ENCODE data around the gene PEX3.

PEX3 gene, protein sequence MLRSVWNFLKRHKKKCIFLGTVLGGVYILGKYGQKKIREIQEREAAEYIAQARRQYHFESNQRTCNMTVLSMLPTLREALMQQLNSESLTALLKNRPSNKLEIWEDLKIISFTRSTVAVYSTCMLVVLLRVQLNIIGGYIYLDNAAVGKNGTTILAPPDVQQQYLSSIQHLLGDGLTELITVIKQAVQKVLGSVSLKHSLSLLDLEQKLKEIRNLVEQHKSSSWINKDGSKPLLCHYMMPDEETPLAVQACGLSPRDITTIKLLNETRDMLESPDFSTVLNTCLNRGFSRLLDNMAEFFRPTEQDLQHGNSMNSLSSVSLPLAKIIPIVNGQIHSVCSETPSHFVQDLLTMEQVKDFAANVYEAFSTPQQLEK

DNA sequence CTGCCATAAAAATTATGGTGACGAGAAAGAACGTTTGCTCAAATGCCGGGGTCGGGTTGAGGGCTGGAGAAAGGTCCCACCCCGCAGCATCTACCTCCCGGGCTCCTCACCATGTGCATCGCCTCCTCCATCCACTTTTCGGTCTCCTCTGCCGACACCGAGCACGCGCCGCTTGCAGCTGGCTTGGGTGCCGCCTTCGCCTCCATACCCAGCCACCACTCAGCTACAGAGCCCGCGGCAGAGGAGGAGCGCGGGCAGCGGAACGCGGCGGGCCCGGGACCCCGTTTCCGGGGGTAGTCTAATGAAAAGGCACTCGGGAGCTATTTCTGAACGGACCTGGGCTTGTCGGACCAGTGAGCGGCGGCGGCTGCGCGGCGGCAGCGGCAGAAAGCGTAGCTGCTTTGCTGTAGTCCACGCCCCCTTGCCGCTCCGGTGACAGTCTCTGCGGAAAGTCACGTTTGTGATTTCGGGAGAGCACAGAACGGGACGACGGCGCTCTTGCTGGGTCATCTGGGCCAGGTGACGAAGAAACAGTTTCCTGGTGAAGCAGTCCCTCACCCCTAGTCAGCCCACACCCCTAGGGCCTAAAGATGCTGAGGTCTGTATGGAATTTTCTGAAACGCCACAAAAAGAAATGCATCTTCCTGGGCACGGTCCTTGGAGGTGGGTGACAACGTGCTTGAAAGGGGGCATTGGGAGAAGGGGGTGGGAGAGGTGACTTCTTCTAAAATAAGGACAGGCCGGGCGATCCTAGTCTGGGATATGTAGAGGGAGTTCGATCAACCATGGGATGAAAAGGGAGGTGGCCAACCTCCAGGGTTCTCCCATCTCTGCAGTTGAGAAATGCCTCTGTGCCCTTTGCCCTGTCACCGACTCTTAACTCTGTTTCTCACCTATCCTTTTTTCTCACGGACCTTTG, at the start of gene PEX3, which contains the start of gene ADAT2:
PEX3 (plus strand) TSS at position 353 of the 919 bp plus-strand sequence; CDS start at position 591, 238 bp downstream.
ADAT2 (minus strand) TSS at position 243 of the 919 bp plus-strand sequence; CDS start at position 206, 37 bp downstream.
- peak; percentile 69 for DNase-seq (ENCODE audit: low spot score)

DNA sequence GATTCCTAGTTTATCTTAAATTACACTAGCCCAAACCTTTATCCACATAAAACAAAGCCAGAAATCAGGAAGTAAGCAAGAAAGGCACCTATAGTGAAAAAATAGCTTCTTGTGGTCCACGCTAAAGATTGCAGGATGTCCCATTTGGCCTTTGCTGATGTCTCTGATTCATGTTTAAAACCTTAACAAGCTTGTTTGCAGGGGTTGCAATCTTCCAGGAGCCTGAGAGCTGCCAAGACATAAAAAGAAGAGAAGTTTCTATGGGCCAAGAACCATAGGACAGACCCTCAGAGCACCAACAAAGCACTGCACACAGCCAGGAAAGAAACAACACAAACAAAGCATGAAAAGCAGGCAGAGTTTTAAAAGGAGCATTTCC, 49.5 kb upstream of the PEX3 start:
- no peak for DNase-seq (ENCODE audit: low spot score)

DNA sequence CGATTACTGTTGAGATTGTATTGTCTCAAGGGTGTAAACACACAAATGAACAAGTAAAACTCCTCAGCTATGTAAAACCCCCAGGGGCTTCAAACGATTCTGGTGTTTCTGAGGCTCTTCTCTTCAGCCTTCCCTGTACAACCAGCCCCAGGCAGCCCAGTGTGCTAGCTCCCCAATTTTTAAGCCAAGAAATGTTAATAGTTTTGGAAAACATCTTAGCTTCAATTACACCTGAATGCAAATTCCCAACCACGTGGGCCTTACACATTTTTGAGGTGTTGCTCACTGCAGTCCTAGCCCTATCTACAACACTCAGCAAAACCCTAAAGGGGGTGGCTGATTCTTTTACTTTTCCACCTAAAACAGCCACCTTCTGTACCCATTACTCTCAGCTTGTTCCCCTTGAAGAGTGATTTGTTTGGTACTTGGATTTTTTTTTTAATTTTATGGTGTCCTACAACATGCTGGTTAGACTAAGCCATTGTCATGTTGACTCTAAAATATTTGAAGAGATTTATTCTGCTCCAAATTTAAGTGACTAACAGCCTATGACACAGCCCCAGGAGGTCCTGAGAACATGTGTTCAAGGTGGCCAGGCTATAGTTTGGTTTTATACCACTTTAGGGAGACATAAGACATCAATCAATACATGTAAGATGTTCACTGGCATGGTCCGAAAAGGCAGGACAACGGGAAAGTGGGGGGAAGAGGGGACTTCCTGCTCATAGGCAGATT, 48.8 kb upstream of the PEX3 start:
- DNase-seq (ENCODE audit: low spot score): no peak

DNA sequence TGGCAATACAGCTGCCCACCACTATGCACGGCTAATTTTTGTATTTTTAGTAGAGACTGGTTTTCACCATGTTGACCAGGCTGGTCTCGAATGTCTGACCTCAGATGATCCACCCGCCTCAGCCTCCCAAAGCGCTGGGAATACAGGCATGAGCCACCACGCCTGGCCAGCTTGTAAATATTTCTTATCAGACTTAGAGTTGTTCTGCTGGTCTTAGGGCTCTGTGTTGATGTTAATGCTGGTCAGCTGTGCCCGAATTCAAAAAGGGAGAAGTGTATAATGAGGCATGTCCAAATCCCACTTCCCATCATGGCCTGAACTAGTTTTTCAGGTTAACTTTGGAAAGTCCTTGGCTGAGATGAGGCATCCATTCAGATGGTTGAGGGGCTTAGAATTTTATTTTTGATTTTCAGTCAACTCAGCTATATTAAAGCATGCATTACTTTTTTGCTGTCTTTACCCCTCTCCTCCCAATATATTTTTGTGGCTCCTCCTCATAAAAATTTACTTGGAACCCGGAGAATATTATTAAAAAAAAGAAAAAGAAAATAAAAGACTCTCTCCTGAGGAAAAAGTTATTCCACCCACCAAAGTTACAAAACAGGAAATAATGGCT, 47.8 kb upstream of the PEX3 start:
- no peak for DNase-seq (ENCODE audit: low spot score)

DNA sequence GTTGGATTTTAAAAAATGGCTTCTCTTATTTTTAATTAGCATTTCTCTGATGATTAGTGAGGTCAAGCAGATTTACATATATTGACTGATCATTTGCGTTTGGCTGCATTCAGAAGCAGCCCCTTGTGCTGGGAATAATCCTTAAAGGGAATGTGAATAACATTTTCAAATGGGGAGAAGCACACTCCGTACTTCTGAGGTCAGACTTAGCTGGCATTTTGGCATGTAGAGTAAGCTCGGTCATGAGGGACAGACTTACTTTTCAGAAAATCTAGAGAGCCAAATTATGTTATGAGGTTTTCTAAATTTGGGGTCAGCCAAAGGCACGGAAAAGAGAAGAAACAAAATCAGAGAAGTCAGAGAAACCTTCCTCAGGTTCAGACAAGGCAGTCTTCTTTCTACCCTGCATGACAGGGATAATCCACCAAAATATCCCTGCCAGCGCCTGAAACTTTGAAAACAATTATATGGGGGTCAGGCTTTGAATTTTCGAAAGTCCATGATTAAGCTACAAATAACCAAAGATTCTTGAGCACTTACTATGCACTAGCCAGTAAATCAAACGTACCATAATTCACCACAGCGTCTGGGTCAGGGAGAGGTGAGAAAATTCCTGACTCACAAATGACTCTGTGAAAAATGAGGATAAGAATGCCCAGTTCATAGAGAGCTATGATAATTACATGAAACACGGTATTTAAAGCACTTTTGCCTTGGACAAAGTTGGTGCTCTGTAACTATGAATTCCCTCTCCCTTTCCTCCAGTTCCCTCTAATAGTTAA, 45.0 kb upstream of the PEX3 start:
- no peak for DNase-seq (ENCODE audit: low spot score)

DNA sequence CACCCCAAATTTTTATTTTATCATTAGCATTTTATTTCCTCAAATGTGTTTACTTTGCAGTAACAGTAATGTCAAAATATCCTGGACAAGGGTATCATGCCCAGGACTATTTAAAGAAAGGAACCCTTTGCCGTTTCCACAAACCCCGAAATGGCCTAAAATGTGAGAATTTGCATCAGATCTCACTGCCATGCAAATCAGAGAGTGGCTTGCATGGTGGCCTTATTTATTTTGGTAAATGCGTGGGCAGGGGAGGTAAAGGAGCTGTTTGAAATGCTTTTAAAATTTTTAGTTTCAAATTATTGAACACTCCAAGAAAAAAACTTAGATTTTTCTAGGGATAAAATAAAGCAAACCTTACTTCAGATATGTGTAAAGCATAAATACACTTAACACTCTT, 43.9 kb upstream of the PEX3 start:
- DNase-seq (ENCODE audit: low spot score): no peak

DNA sequence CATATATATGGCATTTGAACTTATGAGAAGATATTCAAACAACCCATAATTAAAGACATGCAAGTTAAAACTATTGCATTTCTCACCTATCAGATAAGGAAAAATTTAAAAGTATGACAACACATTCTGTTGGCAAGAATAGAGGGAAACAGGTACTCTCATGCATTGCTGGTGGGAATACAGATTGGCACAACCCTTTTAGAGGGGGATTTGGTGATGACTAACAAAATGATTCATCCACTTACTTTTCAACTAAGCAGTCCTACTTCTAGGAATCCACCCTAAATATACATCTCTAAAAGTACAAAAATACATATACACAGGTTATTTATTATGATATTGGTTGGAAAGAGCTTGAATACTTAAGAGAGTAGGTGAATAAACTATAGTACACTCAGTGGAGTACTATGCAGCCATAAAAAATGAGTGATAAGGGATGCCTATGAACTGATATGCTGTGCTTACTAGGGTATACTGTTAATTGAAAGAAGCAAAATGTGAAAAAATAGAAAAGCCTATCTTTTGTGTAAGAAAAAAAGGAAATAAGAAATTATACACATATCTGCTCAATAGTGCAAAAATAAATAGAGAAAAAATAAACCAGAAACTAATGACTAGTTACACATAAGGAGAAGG, 42.3 kb upstream of the PEX3 start:
- no peak for DNase-seq (ENCODE audit: low spot score)

DNA sequence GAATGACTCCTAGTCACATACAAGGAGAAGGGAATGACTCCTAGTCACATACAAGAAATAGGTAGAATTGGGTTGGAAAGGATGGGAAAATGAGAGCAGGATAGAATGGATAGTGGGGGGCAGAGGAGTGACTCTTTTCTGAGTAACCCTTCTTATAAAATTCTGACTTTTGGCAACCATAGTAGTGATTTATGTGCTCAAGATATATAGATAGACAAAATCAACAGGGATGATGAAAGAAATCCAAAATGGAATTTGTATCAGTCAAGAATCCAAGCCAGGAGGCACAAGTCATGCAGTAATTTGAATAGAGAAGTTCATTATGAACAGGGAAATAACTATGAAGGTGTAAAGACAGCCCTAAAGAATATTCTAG, 41.8 kb upstream of the PEX3 start:
- DNase-seq (ENCODE audit: low spot score): no peak

DNA sequence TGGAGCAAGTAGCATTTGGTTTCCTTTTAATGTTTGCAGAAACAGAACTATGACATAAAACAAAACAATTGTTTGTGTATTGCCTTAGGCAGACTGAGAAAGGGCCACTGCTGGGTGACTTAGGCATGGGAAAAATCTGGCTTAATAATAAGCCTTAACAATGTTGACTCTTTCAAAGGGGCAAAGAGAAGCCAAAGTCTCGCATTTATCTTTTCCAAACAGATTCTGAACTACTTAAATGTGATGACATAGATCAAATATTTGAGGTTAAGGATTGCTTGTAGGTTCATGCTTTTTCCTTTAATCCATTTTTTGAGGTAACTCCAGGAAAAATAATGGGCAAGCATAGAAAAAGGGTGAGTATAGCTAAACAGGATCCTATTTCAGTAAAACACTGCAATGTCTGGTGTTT, 39.7 kb upstream of the PEX3 start:
- no peak for DNase-seq (ENCODE audit: low spot score)

DNA sequence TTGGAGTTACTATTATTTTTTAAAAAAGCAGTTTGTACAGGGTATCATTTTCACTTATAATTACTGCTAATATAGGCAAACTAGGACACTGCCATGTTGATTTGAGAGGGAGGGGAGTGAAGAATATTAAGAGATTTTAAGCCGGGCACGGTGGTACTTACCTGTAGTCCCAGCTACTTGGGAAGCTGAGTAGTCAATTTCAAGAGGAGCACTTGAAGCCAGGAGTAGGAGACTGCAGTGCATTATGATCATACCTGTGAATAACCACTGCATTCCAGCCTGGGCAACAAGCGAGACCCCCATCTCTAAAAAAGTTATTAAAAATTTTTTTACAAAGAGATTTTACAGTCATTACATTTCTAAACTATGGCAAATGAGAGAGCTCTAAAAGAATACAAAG, 35.8 kb upstream of the PEX3 start:
- no peak for DNase-seq (ENCODE audit: low spot score)

DNA sequence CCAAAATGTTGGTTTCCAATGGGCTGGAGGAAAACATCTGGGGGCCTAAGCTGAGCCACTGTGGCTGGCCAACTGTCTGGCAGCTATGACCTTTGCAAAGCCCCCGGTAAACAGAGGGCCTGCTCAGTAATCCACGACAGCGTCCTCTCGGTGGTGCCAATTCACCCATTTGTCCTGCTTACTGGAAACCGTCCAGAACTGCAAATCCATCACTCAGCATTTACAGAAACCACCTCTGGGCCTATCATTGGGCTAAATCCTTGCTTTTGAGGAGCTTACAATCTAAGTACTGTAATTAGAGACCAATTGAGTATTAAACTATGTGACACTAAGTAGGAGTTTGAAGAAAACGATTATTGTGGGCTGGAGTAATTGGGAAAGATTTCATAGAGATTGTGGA, 31.1 kb upstream of the PEX3 start:
- no peak for DNase-seq (ENCODE audit: low spot score)

DNA sequence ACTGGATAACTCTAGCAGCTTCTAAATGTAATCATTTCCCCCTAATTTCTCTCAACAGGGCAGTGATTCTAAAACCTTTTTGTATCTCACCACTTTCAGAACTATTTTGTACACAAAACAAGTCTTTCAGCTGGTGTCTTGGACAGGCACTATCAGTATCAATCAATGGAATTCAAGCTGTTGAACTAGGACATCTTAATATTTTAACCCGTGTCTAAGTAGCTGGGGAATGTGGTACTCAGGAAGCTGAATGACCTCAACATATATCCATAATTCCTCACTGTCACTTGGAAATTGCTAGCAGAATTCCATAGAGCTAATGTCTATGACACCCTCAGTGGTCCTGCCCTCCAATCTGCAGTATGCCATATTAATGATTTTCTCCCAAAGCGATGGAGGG, 24.6 kb upstream of the PEX3 start:
- DNase-seq (ENCODE audit: low spot score): no peak

DNA sequence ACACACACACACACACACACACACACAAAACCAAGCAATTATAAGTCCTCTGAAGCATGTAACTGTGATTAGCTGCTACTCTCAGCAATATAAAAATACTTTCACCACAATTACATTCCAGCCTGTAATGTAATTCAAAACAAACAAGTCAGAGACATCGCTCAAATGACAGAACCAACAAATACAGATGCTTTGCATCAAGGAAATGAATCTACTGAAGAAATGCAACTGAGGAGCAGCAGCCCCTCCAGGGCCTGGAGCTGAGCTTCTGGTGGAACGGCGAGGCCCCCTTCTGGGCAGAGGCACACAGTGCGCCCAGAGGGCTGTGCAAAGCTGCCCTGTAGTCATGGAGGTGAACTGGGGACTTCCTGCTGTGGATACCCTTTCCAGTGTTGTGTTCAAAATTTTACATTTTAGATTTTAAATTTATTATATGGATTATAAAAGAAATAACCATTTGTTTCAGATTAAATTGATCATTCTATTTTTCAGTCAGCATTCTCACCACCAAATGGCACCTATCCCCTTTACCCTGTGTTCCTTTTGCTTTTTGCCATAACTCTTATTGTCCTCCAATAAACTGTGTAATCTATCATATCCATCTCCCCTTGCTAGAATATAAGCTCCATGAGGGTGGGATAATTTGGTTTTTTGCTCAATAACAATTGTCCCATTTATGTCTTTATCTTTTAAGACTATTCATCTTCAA, 23.3 kb upstream of the PEX3 start:
- peak; percentile 53 for DNase-seq (ENCODE audit: low spot score)

DNA sequence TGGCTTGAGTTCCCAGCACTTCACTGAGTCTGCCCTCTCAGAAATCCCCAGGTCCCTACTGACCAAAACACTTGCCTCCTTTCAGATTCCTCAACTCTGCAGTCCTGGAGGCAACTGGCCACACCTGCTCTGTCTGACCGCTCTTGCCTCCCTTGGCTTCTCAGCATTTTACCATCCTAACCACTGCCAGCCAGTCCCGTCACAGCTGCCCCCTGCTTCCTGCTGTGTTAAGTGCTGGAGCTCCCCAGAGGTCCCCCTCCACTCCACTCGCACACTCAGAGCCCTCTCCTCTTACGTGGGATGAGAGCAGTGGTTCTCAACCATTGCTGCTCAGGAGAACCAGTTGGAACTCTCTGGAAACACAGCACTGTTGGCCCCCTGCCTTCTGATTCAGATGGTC, 20.6 kb upstream of the PEX3 start:
- no peak for DNase-seq (ENCODE audit: low spot score)

DNA sequence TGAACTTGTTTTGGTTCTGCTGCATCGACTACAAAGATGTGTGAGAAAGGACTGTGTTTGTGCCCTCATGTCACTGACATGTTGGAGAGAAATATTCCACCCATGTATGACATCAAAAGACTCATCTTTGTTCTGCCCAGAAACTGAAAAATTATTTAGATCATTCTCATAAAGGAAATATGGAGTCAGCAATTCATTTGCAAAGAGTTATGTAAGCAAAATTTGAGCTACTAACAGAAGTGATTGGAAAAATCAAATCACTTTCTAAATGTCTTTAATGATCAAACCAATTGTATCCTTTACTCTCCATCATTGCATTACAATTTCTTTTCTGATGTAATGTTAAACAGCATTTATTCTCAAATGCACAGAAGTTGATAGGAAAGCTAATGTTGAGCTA, 19.4 kb upstream of the PEX3 start:
- no peak for DNase-seq (ENCODE audit: low spot score)

DNA sequence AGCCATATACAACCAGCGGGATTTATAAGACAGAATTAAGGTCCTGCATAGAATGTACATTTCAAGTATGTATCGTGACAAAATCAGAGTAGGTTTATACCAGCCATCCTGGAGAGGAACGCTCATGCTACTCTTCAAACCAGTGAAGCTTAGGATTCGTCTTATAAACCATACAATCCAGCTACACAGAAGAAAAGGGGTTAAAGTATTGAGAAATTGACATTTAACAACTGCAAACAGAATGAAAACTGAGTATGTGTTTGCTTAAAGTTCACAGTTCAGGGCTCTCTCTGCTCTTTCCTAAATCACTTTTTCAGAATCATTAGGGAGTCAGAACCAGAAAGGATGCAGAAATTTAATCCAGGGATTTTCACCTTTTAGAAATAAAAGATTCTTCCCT, 18.0 kb upstream of the PEX3 start:
- DNase-seq (ENCODE audit: low spot score): no peak

DNA sequence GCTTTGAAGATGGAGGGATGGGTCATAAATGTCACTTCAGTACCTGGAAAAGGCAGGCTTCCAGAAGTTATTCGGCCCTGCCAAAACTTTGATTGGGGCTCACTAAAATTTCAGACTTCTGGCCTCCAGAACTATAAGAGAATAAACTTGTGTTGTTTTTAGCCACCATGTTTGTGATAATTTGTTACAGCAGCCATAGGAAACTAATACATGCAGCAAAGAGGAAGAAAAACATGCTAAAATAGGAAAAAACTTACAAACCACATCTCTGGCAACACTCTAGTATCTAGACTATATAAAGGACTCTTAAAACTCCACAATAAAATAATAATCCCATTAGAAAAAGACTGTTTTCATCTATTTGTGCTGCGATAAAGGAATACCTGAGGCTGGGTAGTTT, 9.6 kb upstream of the PEX3 start:
- DNase-seq (ENCODE audit: low spot score): no peak

DNA sequence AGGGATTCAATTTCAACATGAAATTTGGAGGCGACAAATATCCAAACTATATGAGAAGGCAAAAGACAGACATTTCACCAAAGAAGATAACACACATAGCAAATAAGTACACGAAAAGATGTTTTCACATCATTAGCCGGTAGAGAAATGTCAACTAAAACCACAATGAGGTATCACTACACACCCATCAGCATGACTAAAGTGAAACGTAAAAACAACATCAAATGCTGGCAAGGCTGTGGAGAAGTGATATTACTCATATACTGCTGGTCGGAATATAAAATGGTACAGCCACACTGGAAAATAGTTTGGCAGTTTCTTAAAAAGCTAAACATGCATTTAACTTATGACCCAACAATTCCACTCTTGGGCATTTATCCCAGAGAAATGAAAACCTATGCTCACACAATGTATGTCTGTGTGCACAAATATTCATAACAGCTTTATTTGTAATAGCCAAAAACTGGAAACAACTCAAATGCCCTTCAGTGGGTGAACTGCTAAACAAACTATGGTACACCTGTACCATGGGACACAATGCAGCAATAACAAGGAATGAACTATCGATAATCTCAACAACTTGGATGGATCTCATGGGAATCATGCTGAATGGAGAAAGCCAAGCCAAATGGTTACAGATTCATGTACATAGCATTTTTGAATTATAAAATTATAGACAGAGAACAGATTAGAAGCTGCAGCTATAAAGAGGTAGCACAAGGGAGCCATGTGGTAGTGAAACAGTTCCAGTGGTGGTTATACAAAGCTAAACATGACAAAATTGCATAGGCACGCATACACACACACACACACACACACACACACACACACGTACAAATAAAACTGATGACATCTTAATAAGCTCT, 8.7 kb upstream of the PEX3 start:
- DNase-seq (ENCODE audit: low spot score): no peak

DNA sequence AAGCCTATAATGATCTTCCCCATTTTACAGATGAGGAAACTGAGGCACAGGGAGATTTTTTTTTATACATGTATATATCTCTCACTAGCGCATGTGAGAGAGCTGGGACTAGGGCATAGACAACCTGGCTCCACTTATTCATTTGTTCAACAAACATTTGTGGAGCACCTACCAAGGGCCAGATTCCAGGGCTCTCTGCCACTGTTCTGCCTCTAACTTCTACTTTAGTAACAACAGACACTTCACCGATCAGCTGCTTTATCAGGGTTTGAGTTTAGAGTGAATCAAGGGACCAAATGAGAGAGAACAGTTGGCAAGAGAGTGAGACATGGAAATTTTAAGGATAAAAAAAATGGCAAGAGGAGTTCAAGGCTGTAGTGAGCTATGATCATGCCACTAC, 7.5 kb upstream of the PEX3 start:
- no peak for DNase-seq (ENCODE audit: low spot score)
